Measurements from ENCODE around the gene CCM2L.

DNA sequence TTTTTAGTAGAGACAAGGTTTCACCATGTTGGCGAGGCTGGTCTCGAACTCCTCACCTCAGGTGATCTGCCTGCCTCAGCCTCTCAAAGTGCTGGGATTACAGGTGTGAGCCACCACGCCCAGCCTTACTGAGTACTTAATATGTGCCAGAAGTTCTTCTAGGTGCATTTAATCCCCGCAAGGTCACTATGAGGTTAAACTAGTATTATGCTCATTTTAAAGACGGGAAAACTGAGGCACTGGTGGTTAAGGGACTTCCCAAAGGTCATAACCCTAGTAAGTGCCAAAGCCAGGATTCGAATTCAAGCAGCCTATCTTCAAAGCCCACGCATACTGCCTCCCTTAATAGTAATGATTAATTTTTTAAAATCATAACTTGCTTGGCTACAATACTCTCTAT is 674 bp upstream of the CCM2L start:
- TF ChIP-seq TAF1 (IDR thresholded peaks at IDR 0.05; ENCODE audit: borderline replicate concordance, low read depth, low read length) = no peak
- TF ChIP-seq POLR2AphosphoS5 (IDR thresholded peaks at IDR 0.05; ENCODE audit: low read depth, low read length) = no peak
